ENCODE measurements around the gene PRKAR2B. TPM values are rescaled to one million over a fixed set of nuclear protein-coding genes. Genes with fewer than 3 reads are reported as not detected.

The PRKAR2B gene
- total RNA-seq, 2 donors from 2014 or later = 12.4 to 65.7 TPM

DNA sequence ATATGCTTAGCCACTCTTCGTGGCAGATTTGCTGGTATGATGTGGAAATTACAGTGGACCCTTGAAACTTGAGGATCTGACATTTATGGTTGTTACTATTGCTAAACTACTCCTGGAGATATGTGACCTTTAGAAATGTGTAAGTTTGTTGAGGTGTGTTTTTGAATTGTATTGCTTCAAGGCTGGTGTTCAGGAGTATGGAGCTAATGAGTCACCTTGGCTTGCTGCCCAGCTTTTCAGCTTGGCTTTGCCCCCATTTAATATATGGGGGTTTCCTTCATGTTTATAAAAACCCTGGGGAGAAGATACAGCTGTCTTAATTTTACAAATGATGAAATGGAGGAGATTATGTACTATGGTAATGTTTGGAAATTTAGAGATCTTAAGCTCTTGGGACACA is 135.9 kb downstream of the PRKAR2B start:
- H3K4me3 ChIP-seq = no peak overlapping the region
- WGBS = 22% methylated on average over 1 of the region's 1 CpG
- intact Hi-C loops (cut with DNase I) = no loop called here
- peaks cover 5% of the 10 kb centered on the region for H3K4me1 ChIP-seq (replicated peaks)
- no peaks in the 10 kb centered on the region for H3K27me3 ChIP-seq (replicated peaks; ENCODE audit: insufficient read depth)
- H3K36me3 ChIP-seq = peaks cover 0 to 4% of the 10 kb centered on the region in 2 donors
- TF ChIP-seq, protein P1, sequence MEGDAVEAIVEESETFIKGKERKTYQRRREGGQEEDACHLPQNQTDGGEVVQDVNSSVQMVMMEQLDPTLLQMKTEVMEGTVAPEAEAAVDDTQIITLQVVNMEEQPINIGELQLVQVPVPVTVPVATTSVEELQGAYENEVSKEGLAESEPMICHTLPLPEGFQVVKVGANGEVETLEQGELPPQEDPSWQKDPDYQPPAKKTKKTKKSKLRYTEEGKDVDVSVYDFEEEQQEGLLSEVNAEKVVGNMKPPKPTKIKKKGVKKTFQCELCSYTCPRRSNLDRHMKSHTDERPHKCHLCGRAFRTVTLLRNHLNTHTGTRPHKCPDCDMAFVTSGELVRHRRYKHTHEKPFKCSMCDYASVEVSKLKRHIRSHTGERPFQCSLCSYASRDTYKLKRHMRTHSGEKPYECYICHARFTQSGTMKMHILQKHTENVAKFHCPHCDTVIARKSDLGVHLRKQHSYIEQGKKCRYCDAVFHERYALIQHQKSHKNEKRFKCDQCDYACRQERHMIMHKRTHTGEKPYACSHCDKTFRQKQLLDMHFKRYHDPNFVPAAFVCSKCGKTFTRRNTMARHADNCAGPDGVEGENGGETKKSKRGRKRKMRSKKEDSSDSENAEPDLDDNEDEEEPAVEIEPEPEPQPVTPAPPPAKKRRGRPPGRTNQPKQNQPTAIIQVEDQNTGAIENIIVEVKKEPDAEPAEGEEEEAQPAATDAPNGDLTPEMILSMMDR (IDR thresholded peaks at IDR 0.05) = no peak
- TF ChIP-seq POLR2A (IDR thresholded peaks at IDR 0.05) = no peak
- no peak for DNase-seq (ENCODE audit: low spot score)
- H3K27ac ChIP-seq = no peak overlapping the region
- no peaks in the 10 kb centered on the region for H3K9me3 ChIP-seq

DNA sequence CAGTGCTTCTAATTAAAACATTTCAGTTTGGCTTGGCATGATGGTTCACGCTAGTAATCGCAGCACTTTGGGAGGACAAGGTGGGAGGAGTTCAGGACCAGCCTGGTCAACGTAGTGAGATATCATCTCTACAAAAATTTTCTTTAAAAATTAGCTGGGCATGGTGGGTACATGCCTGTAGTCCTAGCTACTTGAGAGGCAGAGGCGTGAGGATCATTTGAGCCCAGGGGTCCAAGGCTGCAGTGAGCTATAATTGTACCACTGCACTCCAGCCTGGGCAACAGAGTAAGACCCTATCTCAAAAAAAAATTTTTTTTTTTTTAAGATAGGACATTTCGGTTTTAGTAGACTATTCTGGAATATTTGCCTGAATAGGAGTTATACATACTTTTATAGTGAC is 136.7 kb downstream of the PRKAR2B start:
- DNase-seq (ENCODE audit: low spot score) = no peak
- Histone ChIP-seq H3K9me3 (no peaks in the 10 kb centered on the region), H3K36me3 (peaks cover 0 to 4% of the 10 kb centered on the region in 2 donors), H3K4me3 (no peak overlapping the region), H3K27ac (no peak overlapping the region), H3K27me3 (replicated peaks; ENCODE audit: insufficient read depth) (no peaks in the 10 kb centered on the region), H3K4me1 (replicated peaks) (peaks cover 5% of the 10 kb centered on the region)
- TF ChIP-seq, protein P1 (IDR thresholded peaks at IDR 0.05) = no peak
- TF ChIP-seq POLR2AphosphoS5 (IDR thresholded peaks at IDR 0.05) (no peak), POLR2A (IDR thresholded peaks at IDR 0.05) (no peak)
- intact Hi-C loops (cut with DNase I) = no loop called here
- 92% methylated on average over 5 of the region's 5 CpGs for WGBS

DNA sequence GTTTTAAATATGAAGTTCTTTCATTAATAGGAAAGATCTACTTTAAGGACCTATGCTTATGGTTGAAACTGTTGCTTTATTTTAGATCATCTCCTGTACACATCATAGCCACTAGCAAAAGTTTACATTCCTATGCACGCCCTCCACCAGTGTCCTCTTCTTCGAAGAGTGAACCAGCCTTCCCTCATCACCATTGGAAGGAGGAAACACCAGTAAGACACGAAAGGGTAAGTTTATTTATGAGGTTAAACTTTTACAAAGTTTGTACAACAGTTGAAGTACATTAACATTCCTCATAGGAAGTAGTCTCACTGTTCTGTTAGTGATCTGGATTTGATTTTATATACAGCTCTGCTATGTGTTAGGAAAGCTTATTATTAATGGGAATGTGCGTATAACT is 141.2 kb downstream of the PRKAR2B start:
- WGBS = 66% methylated on average over 4 of the region's 4 CpGs
- H3K4me3 ChIP-seq = no peak overlapping the region
- no peak overlapping the region for H3K27ac ChIP-seq
- no peak for DNase-seq (ENCODE audit: low spot score)
- no peak for TF ChIP-seq POLR2AphosphoS5 (IDR thresholded peaks at IDR 0.05)
- TF ChIP-seq, protein P1 (IDR thresholded peaks at IDR 0.05) = no peak
- TF ChIP-seq POLR2A (IDR thresholded peaks at IDR 0.05) = no peak
- H3K27me3 ChIP-seq (replicated peaks; ENCODE audit: insufficient read depth) = no peaks in the 10 kb centered on the region
- peaks cover 0 to 10% of the 10 kb centered on the region in 2 donors for H3K36me3 ChIP-seq
- no peaks in the 10 kb centered on the region for H3K9me3 ChIP-seq
- no peaks in the 10 kb centered on the region for H3K4me1 ChIP-seq (replicated peaks)
- intact Hi-C loops (cut with DNase I) = no loop called here

DNA sequence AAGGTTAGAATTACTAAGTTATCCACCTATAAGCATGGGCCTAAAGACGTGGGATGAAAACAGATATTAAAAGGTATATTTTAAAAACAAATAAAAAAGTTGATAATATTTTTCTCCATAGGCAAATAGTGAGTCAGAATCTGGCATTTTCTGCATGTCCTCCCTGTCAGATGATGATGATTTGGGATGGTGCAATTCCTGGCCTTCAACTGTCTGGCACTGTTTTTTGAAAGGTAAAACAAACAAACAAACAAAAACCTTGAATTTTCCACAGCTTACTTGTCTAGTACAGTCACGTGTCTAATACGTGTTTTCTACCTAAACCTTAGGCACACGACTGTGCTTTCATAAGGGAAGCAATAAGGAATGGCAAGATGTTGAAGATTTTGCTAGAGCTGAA is 141.7 kb downstream of the PRKAR2B start:
- 91% methylated on average over 4 of the region's 4 CpGs for WGBS
- no peak for DNase-seq (ENCODE audit: low spot score)
- Histone ChIP-seq H3K27me3 (replicated peaks; ENCODE audit: insufficient read depth) (no peaks in the 10 kb centered on the region), H3K27ac (no peak overlapping the region), H3K4me3 (no peak overlapping the region), H3K36me3 (peaks cover 0 to 10% of the 10 kb centered on the region in 2 donors), H3K4me1 (replicated peaks) (no peaks in the 10 kb centered on the region), H3K9me3 (no peaks in the 10 kb centered on the region)
- TF ChIP-seq POLR2A (IDR thresholded peaks at IDR 0.05) = no peak
- TF ChIP-seq, protein P1 (IDR thresholded peaks at IDR 0.05) = no peak
- TF ChIP-seq POLR2AphosphoS5 (IDR thresholded peaks at IDR 0.05) = no peak
- intact Hi-C loops (cut with DNase I) = no loop called here

DNA sequence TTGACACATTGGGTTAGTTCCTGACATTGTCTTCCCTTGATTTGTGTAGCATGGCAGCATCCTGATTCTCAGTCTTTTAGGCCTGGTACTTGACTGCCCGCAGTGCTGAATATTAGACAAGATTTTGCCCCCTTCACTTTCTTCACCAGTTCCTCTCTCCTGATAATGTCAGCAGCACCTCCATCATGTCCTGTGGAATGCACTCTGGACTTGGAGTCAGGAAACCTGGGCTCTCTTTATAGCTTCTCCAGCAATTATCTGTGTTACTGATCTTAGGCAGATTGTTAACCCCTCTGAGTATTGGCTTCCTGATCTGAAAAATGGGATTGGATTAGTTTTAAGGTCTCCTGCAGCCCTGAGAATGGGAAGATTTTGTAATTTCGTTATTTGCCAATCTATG is 143.3 kb downstream of the PRKAR2B start:
- Histone ChIP-seq H3K4me1 (replicated peaks) (no peaks in the 10 kb centered on the region), H3K9me3 (no peaks in the 10 kb centered on the region), H3K27ac (no peak overlapping the region), H3K36me3 (peaks cover 0 to 10% of the 10 kb centered on the region in 2 donors), H3K4me3 (no peak overlapping the region), H3K27me3 (replicated peaks; ENCODE audit: insufficient read depth) (no peaks in the 10 kb centered on the region)
- DNase-seq (ENCODE audit: low spot score) = no peak
- TF ChIP-seq POLR2AphosphoS5 (IDR thresholded peaks at IDR 0.05) (no peak), POLR2A (IDR thresholded peaks at IDR 0.05) (no peak)
- TF ChIP-seq, protein P1 (IDR thresholded peaks at IDR 0.05) = no peak
- 76% methylated on average over 2 of the region's 2 CpGs for WGBS
- intact Hi-C loops (cut with DNase I) = no loop called here

Data from prostate gland (tissue), 2 donors.